Measurements from ENCODE around the gene TAP1. TPM values are rescaled to one million over a fixed set of nuclear protein-coding genes. Genes with fewer than 3 reads are reported as not detected.
"Not testable (repeated sequence)": the region's sequence is repeated elsewhere in the genome, so short reads cannot be mapped to it uniquely, and the experiment has no call there.

The TAP1 gene
- polyA plus RNA-seq, 2 of the 4 experiments (the other 2 are of a cell fraction), result 19.0 to 21.2 TPM

DNA sequence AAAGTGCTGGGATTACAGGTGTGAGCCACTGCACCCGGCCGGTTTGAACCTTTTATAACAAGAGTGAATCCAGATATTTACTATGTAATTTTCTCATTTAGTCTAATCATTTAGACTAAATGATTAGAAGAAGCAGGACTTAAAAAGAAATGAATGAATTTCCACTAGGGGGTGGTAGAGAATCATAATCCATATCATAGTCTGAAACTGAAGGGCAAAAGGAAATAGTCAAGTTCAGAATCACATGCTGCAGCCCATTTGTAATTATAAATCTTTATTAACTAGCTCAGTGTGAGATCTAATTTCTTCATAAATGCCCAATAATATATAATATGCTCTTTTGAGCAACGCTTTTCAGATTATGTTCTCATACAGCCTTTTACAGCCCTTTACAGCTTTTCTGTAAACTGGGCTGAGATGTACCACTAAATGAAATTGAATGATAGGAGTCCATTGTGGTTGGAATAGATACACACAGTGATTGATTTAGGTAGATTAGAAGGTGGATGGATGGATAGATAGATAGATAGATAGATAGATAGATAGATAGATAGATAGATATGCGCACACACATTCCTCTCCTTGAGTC lies 32.3 kb upstream of the TAP1 start (continued):
- TF ChIP-seq FOSB (CRISPR knock-in tag; IDR thresholded peaks at IDR 0.05) (no peak), CHD2 (IDR thresholded peaks at IDR 0.05; ENCODE audit: low read length, partially characterized antibody) (no peak), JUNB (IDR thresholded peaks at IDR 0.05) (no peak), HOXA7 (CRISPR knock-in tag; IDR thresholded peaks at IDR 0.05) (no peak), RNF2 (IDR thresholded peaks at IDR 0.05; ENCODE audit: borderline replicate concordance, low read depth) (no peak), ZC3H11A (IDR thresholded peaks at IDR 0.05) (no peak), CEBPB (IDR thresholded peaks at IDR 0.05) (no peak), POLR2AphosphoS2 (conservative IDR thresholded peaks at IDR 0.05; ENCODE audit: low read length) (no peak), GATA3 (IDR thresholded peaks at IDR 0.05; ENCODE audit: borderline replicate concordance) (no peak), CHD4 (IDR thresholded peaks at IDR 0.05; ENCODE audit: borderline replicate concordance) (no peak), RCOR1 (IDR thresholded peaks at IDR 0.05; ENCODE audit: low read depth, low read length) (no peak), FOSL2 (IDR thresholded peaks at IDR 0.05) (no peak), FOSL2 (CRISPR knock-in tag; IDR thresholded peaks at IDR 0.05) (no peak), TP53 (CRISPR knock-in tag; IDR thresholded peaks at IDR 0.05) (no peak), HOXB13 (CRISPR knock-in tag; IDR thresholded peaks at IDR 0.05; ENCODE audit: low read depth) (no peak), NFE2L2 (conservative IDR thresholded peaks at IDR 0.05; ENCODE audit: low read length) (no peak), JUN (IDR thresholded peaks at IDR 0.05) (no peak)
- TF ChIP-seq, protein P1, sequence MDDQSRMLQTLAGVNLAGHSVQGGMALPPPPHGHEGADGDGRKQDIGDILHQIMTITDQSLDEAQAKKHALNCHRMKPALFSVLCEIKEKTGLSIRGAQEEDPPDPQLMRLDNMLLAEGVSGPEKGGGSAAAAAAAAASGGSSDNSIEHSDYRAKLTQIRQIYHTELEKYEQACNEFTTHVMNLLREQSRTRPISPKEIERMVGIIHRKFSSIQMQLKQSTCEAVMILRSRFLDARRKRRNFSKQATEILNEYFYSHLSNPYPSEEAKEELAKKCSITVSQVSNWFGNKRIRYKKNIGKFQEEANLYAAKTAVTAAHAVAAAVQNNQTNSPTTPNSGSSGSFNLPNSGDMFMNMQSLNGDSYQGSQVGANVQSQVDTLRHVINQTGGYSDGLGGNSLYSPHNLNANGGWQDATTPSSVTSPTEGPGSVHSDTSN (IDR thresholded peaks at IDR 0.05), result no peak
- TF ChIP-seq, protein P2, sequence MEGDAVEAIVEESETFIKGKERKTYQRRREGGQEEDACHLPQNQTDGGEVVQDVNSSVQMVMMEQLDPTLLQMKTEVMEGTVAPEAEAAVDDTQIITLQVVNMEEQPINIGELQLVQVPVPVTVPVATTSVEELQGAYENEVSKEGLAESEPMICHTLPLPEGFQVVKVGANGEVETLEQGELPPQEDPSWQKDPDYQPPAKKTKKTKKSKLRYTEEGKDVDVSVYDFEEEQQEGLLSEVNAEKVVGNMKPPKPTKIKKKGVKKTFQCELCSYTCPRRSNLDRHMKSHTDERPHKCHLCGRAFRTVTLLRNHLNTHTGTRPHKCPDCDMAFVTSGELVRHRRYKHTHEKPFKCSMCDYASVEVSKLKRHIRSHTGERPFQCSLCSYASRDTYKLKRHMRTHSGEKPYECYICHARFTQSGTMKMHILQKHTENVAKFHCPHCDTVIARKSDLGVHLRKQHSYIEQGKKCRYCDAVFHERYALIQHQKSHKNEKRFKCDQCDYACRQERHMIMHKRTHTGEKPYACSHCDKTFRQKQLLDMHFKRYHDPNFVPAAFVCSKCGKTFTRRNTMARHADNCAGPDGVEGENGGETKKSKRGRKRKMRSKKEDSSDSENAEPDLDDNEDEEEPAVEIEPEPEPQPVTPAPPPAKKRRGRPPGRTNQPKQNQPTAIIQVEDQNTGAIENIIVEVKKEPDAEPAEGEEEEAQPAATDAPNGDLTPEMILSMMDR (IDR thresholded peaks at IDR 0.05), result peak; percentile 66

GRCh38 chr6:32883789-32884188 lies 30.3 kb upstream of the TAP1 start:
- DNase-seq (ENCODE audit: low read depth in 1 of 2, low spot score in 1 of 2) (no peak), FAIRE-seq (no peak), ATAC-seq (no peak; a peak in 1 of 6 replicates)
- ChIA-PET CTCF (interaction anchor here (0.8 to 5.3 kb wide), 2 partner anchors 16 to 102 kb away, joined by 3 to 37 read pairs; no protein-coding TSS in a partner anchor), POLR2A (no interaction called here)
- Histone ChIP-seq H3K4me3 (no peak overlapping the region), H3K4me2 (no peak overlapping the region), H3K9me3 (no peaks in the 10 kb centered on the region), H3K4me1 (peaks cover 16% of the 10 kb centered on the region), H3K27ac (no peak overlapping the region)
- WGBS (ENCODE audit: missing lambda C conversion rate), result 36% methylated on average over 5 of the region's 5 CpGs
- no peak for TF ChIP-seq FOXS1 (CRISPR knock-in tag; IDR thresholded peaks at IDR 0.05)
- no peak for TF ChIP-seq MAFK (IDR thresholded peaks at IDR 0.05; ENCODE audit: partially characterized antibody)
- TF ChIP-seq EHMT2 (IDR thresholded peaks at IDR 0.05; ENCODE audit: low read depth), result no peak
- TF ChIP-seq CBX2 (IDR thresholded peaks at IDR 0.05; ENCODE audit: borderline replicate concordance, low read depth), result no peak
- TF ChIP-seq FOSL2 (IDR thresholded peaks at IDR 0.05), result no peak
- TF ChIP-seq FOSL2 (CRISPR knock-in tag; IDR thresholded peaks at IDR 0.05), result no peak
- no peak for TF ChIP-seq SMC3 (IDR thresholded peaks at IDR 0.05)

GRCh38 chr6:32882879-32883250 lies 29.4 kb upstream of the TAP1 start:
- no peak for TF ChIP-seq NR3C1 (IDR thresholded peaks at IDR 0.05)
- TF ChIP-seq, protein P1 (IDR thresholded peaks at IDR 0.05), result no peak
- TF ChIP-seq ZC3H11A (IDR thresholded peaks at IDR 0.05), result no peak
- no peak overlapping the region for H3K4me3 ChIP-seq
- ATAC-seq (no peak), FAIRE-seq (no peak), DNase-seq (ENCODE audit: low read depth in 1 of 2, low spot score in 1 of 2) (no peak)
- ChIA-PET POLR2A (interaction anchor here (1.2 kb wide), 1 partner anchor 89 kb away, joined by 3 read pairs; no protein-coding TSS in a partner anchor), CTCF (interaction anchor here (0.9 to 5.3 kb wide), 6 partner anchors 15 to 103 kb away, joined by 3 to 37 read pairs (median 4); partner anchors contain the start of genes HLA-DMA and TAP2)
- 9% methylated on average over 1 of the region's 1 CpG for WGBS (ENCODE audit: missing lambda C conversion rate)
- no peak overlapping the region for H3K4me2 ChIP-seq
- H3K9me3 ChIP-seq, result no peaks in the 10 kb centered on the region
- no peak overlapping the region for H3K27ac ChIP-seq
- peaks cover 16% of the 10 kb centered on the region for H3K4me1 ChIP-seq

DNA sequence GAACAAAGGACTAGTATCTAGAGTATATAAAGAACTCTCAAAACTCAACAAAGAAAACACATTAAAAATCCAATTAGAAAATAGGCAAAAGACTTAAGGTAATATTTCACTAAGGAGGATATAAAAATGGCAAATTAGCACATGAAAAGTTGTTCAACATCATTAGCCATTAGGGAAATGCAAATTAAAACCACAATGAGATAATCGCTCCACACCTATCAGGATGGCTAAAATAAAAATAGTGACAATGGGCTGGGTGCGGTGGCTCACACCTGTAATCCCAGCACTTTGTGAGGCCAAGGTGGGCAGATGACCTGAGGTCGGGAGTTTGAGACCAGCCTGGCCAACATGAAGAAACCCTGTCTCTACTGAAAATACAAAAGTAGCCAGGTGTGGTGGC lies 27.5 kb upstream of the TAP1 start:
- DNase-seq (ENCODE audit: low read depth in 1 of 2, low spot score in 1 of 2); ATAC-seq; H3K4me1 ChIP-seq; H3K9me3 ChIP-seq; H3K4me2 ChIP-seq; H3K27ac ChIP-seq; POLR2A ChIA-PET; H3K4me3 ChIP-seq; FAIRE-seq: not testable (repeated sequence)
- CTCF ChIA-PET, result interaction anchor here (0.7 to 3.6 kb wide), 8 partner anchors 13 to 1551 kb away, joined by 3 to 20 read pairs (median 4); partner anchors contain the start of gene TAP2
- 74% methylated on average over 3 of the region's 3 CpGs for WGBS (ENCODE audit: missing lambda C conversion rate)

Measured in A549 (cell line).